ENCODE results near the gene MYO9B. TPM values are rescaled to one million over a fixed set of nuclear protein-coding genes. Genes with fewer than 3 reads are reported as not detected.

The MYO9B gene
- total RNA-seq, 1 donor from 2014 or later = 24.0 TPM

GRCh38 chr19:17244618-17245534, 169.3 kb downstream of the MYO9B start:
- DNase-seq = no peak

DNA sequence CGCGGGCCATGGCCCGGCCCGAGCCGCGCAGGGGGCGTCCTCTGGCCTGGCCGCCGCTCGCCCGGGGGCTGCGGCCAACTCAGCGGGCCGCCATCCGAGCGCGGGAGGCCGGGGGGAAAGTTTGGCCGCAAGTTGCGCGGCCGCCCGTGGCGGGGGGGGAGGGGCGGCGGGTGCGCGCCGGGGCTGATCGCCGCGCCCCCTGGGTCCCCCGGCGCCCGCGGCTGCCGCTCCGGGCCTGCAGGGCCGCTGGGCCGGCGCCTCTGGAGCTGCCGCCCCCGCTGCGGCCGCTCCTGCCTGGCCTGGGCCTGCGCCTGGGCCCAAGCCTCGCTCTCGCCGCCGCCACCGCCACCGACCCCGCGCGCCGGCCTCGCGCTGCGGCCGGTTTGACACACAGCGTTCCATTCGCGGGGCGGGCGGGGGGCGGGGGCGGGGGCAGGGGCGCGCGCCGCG, 170.0 kb downstream of the MYO9B start, which contains the start of gene NR2F6:
Gene NR2F6, minus strand, starts transcription at position 385 of the 450 bp plus-strand sequence. CDS start 699 bp downstream, outside the sequence.
- no peak for DNase-seq

DNA sequence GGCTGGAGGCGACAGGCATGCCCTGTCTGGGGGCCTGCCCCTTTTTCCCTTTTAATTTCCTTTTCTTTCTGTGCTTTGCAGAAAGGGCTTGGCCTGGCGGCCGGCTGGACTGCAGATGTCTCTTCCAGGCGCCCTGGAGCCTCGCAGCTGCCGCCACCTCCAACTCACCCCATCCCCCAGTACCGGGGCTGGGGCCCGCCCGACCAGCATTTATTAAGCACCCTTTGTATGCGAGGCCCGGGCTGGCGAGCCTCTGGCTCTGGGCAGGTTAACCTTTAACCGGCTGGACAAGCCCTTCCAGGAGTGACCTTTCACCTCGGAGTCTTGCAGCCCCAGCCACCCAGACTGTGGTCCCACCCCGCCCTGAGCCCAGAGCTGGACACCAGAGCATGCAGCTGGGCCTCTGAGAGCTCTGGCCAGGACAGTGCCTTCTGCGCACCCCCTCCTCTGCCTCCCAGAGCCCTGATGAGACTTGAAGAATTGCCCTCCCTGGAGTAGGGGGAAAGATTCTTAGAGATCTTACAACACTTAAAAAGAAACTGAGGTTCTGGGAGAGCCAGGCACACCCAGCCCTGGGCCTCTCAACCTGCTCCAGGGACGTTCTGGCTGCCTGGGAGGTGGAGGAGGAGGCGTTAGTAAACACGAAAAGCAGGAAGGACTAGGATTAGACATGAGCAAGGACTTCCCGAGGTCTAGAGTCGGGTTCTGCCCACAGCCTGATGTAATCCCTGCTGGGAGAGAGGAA, 171.3 kb downstream of the MYO9B start:
- DNase-seq = no peak

DNA sequence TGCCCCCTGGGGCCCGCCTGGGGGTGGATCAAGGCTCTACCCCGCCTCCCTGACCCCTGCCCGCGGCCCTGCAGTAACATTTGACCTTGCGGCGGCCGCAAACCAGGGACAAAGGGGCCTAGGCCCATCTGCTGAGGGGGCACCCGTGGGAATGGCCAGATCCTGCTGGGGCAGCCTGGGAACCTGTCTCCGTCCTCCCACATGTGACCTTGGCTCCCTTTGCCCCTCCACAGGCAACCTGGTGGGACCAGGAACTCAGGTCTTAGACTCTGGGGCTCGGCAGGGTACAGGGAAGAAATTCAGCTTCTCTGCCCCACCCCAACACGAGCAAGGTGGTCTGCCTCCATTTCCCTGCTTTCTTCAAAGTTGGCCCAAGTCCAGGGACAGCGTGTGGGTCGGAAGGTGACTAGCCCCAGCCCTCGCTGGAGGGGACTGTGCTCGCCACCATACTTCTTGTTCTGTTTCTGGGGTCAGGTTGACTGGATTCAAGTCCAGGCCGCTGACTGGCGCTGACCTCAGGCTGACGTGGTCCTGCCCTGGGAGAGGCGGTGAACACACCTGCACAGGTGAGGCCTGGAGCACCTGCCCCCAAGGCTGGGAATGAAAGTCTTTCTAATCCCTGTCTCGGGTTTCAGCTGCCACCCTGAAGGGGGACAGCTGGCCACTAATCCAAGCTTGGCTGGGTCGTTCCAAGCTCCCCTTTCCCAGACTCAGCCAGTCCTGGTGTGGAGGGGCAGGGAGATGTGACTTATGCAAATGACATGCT, 172.6 kb downstream of the MYO9B start:
- DNase-seq = no peak

DNA sequence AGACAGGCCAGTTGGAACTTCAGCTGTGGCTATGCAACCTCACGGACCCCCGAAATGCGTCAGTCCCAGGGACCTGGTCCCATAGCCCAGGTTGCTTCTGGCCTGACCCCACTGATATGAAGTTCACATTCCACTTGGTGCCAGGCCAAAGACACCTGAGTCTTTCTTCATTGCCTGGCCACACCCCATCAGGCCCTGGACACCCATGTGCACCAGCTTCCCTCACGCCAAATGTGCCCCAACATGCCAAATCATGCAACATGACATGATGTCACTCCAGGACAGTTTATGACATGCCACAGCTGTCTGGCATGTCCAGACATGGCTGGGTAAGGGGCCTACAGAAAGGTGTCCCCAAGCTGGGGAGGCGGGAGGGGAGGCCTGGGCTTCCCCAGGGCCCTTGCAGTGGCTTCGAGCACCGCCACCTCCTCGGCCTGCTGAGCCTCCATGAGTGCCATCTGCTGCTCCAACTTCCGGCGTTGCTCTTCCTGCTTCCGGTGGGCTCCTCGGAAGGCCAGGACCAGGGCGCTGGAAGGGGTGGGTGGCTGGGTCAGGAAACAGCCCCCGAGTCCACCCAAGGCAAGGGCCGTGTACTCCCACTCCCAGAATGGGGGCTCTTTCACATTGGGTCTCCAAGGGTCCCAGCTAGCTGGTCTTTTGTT, 174.4 kb downstream of the MYO9B start:
- no peak for DNase-seq

GRCh38 chr19:17254636-17255035, 179.1 kb downstream of the MYO9B start:
- DNase-seq = no peak

GRCh38 chr19:17255150-17255621, 179.6 kb downstream of the MYO9B start:
- no peak for DNase-seq

DNA sequence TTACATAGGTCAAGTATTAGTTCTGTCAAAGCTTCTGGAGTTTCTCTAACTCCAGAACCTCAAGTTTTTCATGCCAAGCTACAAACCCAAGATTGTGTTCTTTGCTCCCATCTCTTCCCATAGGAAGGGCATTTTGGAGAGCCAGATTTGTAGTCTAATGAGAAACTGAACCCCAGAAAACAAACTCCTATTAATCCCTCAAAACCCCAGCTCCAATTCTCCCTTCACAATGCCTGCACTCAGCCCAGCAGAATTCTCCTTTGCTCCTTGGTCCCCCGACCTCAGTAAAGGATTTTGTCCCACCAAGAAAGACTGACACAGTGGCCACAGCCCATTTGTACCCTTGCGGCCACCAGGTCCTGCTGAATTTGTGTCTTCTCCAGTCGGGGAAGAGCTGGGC, 180.6 kb downstream of the MYO9B start:
- no peak for DNase-seq

- DNase-seq = no peak
These were observed 183.7 kb downstream of the MYO9B start for GRCh38 chr19:17259118-17259780.

- DNase-seq = no peak
These were observed 184.4 kb downstream of the MYO9B start for GRCh38 chr19:17259934-17260333.

DNA sequence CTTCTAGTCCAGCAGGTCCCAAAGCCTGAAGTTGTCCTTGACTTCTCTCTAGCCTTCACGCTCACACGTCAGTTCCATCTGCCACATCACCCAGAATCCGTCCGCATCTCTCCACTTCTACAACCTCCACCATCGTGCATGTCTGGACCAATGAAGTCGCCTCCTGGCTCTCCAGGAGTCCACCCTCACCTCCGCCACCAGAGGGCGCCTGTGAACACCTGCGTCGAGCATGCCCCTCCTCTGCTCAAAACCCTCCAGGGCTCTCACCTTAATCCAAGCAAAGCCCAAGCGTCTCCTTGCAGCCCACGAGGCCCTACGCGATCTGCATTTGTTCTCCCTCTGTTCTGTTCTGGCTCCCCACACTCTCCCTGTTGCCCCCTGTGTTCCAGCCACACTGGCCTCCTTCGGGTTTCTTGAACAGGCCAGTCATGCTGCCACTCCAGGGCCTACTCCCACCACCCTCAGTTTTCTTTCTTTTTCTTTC, 185.3 kb downstream of the MYO9B start:
- DNase-seq = no peak

DNA sequence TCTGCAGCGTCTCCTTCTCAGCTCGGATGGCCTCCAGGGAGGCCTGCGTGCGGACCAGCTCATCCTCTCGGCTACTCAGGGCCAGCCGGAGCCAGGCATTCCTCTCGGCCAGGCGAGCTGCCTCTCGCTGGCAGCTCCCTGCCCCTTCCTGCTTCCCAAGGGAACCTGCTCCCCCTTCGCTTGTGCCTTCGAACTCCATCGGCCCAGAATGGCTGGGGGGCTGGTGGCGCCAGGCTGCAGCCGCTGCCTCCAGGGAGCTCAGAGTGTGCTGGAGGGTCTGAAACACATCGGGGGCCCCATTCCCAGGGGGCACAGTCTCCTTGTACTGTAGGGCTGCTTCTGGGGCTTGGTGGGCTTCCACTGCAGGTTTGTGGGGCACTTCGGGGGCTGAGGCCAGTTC, 187.0 kb downstream of the MYO9B start:
- no peak for DNase-seq

Other genes with a start within 250 kb of the MYO9B start
- 32.9 TPM for gene SIN3B, start 246.4 kb upstream of the MYO9B start, total RNA-seq
- under 0.01 TPM for gene F2RL3, start 186.8 kb upstream of the MYO9B start, total RNA-seq
- 7.8 TPM for gene CPAMD8, start 49.0 kb upstream of the MYO9B start, total RNA-seq
- 1.9 TPM for gene HAUS8, start 325 bp upstream of the MYO9B start, total RNA-seq
- 10.1 TPM for gene USE1, start 139.6 kb downstream of the MYO9B start, total RNA-seq
- gene OCEL1, start 150.4 kb downstream of the MYO9B start, total RNA-seq = 1.4 TPM
- 9.8 TPM for gene NR2F6, start 170.1 kb downstream of the MYO9B start, total RNA-seq
- gene USHBP1, start 189.0 kb downstream of the MYO9B start, total RNA-seq = 0.47 TPM
- 59.0 TPM for gene BABAM1, start 191.7 kb downstream of the MYO9B start, total RNA-seq
- 0.94 TPM for gene ANKLE1, start 206.1 kb downstream of the MYO9B start, total RNA-seq
- gene ABHD8, start 227.6 kb downstream of the MYO9B start, total RNA-seq = 20.6 TPM
- 9.0 TPM for gene MRPL34, start 230.1 kb downstream of the MYO9B start, total RNA-seq
- 10.0 TPM for gene DDA1, start 233.8 kb downstream of the MYO9B start, total RNA-seq